HCT116 (cell line): ENCODE data around the gene TYK2. TPM values are rescaled to one million over a fixed set of nuclear protein-coding genes. Genes with fewer than 3 reads are reported as not detected.

ENCODE experiments used
- ATAC-seq: fragments of 200-7000 bp; cut with Tn5 transposase; 2 replicates; pipeline ENCODE4 v1.9.1; 2020; ENCODE audit warnings: mild to moderate bottlenecking, moderate library complexity
- BruUV-seq: library from RNA; stranded (reverse); fragments of 400-500 nt; replicated peaks from 2 replicates; lab custom pipeline; 2021; lab: Mats Ljungman, UMichigan
- CTCF ChIA-PET: fragments of 300-600 bp; sonication (Branson Sonifier 250); formaldehyde crosslinking; loops from one replicate; lab custom pipeline; 2021; ENCODE audit warnings: antibody characterized with exemption; lab: Charles Lee
- POLR2A ChIA-PET: fragments of 300-600, 350-600 bp; sonication (Branson Sonifier 250); formaldehyde crosslinking; loops from one replicate; lab custom pipeline; 2021; ENCODE audit warnings: antibody characterized with exemption; lab: Charles Lee
- RAD21 ChIA-PET, 2 experiments: fragments of 300-600 bp; sonication (Branson Sonifier 250); formaldehyde crosslinking; loops; one replicate each; lab custom pipeline; 2023; ENCODE audit warnings: low total read pairs in 2 of 2; ENCODE audit not compliant: uncharacterized antibody in 2 of 2, unreplicated experiment in 2 of 2, low non-redundant PET in 1 of 2; lab: Charles Lee
- DNase-seq: peaks from one replicate; pipeline ENCODE4 v3.0.0-alpha.2; 2010; ENCODE audit warnings: low read depth, low spot score
- H2AFZ ChIP-seq: fragments of 200-600 bp; shearing (Covaris generic), sonication (generic); 2 replicates; pipeline ENCODE4 v1.6.1; 2017; ENCODE audit warnings: low read depth, mixed run types, mixed read lengths, antibody characterized with exemption, low read length; ENCODE audit not compliant: poor library complexity, severe bottlenecking
- H3K27ac ChIP-seq: 2 replicates; pipeline ENCODE4 v1.5.1; 2012; ENCODE audit warnings: low read depth, low read length
- H3K27me3 ChIP-seq: fragments of 200-600 bp; sonication (generic); 2 replicates; pipeline ENCODE4 v1.6.1; 2016; ENCODE audit warnings: mixed run types, low read length, mixed read lengths; ENCODE audit not compliant: insufficient read depth
- H3K36me3 ChIP-seq, 2 experiments: fragments of 200-500 bp in 1 of 2; fragments of 200-600 bp in 1 of 2; sonication (Bioruptor generic) in 1 of 2; sonication (generic) in 1 of 2; 2 replicates each; pipeline versions ENCODE4 v1.5.1 to v1.6.1; 2014 to 2016; ENCODE audit warnings: low read length in 2 of 2, inconsistent platforms in 1 of 2, mixed read lengths in 1 of 2, mixed run types in 1 of 2; ENCODE audit not compliant: insufficient read depth in 2 of 2, control insufficient read depth in 1 of 2
- H3K4me1 ChIP-seq, 2 experiments: fragments of 200-600 bp in 1 of 2; sonication (generic) in 1 of 2; 2 replicates each; pipeline versions ENCODE4 v1.5.1 to v1.6.1; 2012 to 2017; ENCODE audit warnings: low read length in 2 of 2, inconsistent platforms in 1 of 2, mild to moderate bottlenecking in 1 of 2, mixed read lengths in 1 of 2, mixed run types in 1 of 2, moderate library complexity in 1 of 2; ENCODE audit not compliant: insufficient read depth in 2 of 2, control insufficient read depth in 1 of 2
- H3K4me2 ChIP-seq: fragments of 200-600 bp; sonication (generic); 2 replicates; pipeline ENCODE4 v1.6.1; 2017; ENCODE audit warnings: mixed run types, low read length, mixed read lengths
- H3K4me3 ChIP-seq, 2 experiments: fragments of 200-600 bp in 1 of 2; sonication (generic) in 1 of 2; replicated peaks in 1 of 2; 2 replicates each; pipeline ENCODE4 v1.5.1; 2011 to 2016; ENCODE audit warnings: low read length in 2 of 2, control low read depth in 1 of 2, low read depth in 1 of 2, mild to moderate bottlenecking in 1 of 2, mixed read lengths in 1 of 2, mixed run types in 1 of 2
- H3K79me2 ChIP-seq: fragments of 200-600 bp; sonication (generic); 2 replicates; pipeline ENCODE4 v1.6.1; 2017; ENCODE audit warnings: mild to moderate bottlenecking, mixed run types, low read length, moderate library complexity, mixed read lengths; ENCODE audit not compliant: insufficient read depth
- H3K9ac ChIP-seq: fragments of 200-600 bp; sonication (generic); 2 replicates; pipeline ENCODE4 v1.6.1; 2016; ENCODE audit warnings: low read length, mixed read lengths
- H3K9me2 ChIP-seq: fragments of 200-600 bp; sonication (generic), shearing (Covaris generic); 2 replicates; pipeline ENCODE4 v1.6.1; 2017; ENCODE audit warnings: mixed run types, mild to moderate bottlenecking, moderate library complexity; ENCODE audit not compliant: insufficient read depth
- H3K9me3 ChIP-seq, 2 experiments: fragments of 200-500 bp in 1 of 2; fragments of 200-600 bp in 1 of 2; sonication (Bioruptor generic) in 1 of 2; sonication (generic) in 1 of 2; 2 replicates each; pipeline ENCODE4 v1.6.1; 2014 to 2017; ENCODE audit warnings: low read length in 2 of 2, mixed read lengths in 2 of 2, inconsistent platforms in 1 of 2, low read depth in 1 of 2, mild to moderate bottlenecking in 1 of 2, mixed run types in 1 of 2, moderate library complexity in 1 of 2; ENCODE audit not compliant: control insufficient read depth in 1 of 2, insufficient read depth in 1 of 2
- H4K20me1 ChIP-seq: fragments of 200-600 bp; sonication (generic), shearing (Covaris generic); 2 replicates; pipeline ENCODE4 v1.6.1; 2017; ENCODE audit warnings: mixed run types, mild to moderate bottlenecking, moderate library complexity; ENCODE audit not compliant: insufficient read depth
- ATF3 ChIP-seq: IDR thresholded peaks from 2 replicates; pipeline ENCODE4 v1.6.1; 2012
- CBX3 ChIP-seq: IDR thresholded peaks from 2 replicates; pipeline ENCODE4 v1.6.1; 2012; ENCODE audit warnings: low read depth
- ELF1 ChIP-seq: IDR thresholded peaks from 2 replicates; pipeline ENCODE4 v1.6.1; 2012; ENCODE audit warnings: low read depth, borderline replicate concordance
- EZH2 ChIP-seq: fragments of 200-600 bp; sonication (generic); IDR thresholded peaks from 2 replicates; pipeline ENCODE4 v1.6.1; 2017; ENCODE audit warnings: antibody characterized with exemption, mixed run types
- EZH2phosphoT487 ChIP-seq: fragments of 200-600 bp; IDR thresholded peaks from 2 replicates; pipeline ENCODE4 v1.6.1; 2018; ENCODE audit warnings: antibody characterized with exemption, borderline replicate concordance
- MAX ChIP-seq: IDR thresholded peaks from 2 replicates; pipeline ENCODE4 v1.6.1; 2012
- RAD21 ChIP-seq: IDR thresholded peaks from 2 replicates; pipeline ENCODE4 v1.6.1; 2012; ENCODE audit warnings: low read depth, mild to moderate bottlenecking
- TCF7L2 ChIP-seq: IDR thresholded peaks from 2 replicates; pipeline ENCODE4 v1.7.0; 2011; ENCODE audit warnings: borderline replicate concordance, inconsistent platforms; ENCODE audit not compliant: insufficient read depth, insufficient read length; ENCODE audit errors: extremely low read depth
- YY1 ChIP-seq: IDR thresholded peaks from 2 replicates; pipeline ENCODE4 v1.6.1; 2011; ENCODE audit warnings: low read length, low read depth, moderate library complexity, mild to moderate bottlenecking; ENCODE audit not compliant: insufficient replicate concordance; ENCODE audit errors: extremely low read depth
- intact Hi-C: fragments of 100-400 bp; cut with micrococcal nuclease; formaldehyde crosslinking; loops from 2 replicates; pipeline ENCODE4 v1.10.0; 2022
- total RNA-seq: library from RNA; stranded (reverse); gene quantifications from one replicate; pipeline ENCODE4 v1.2.1, GENCODE V29; 2021; ENCODE audit not compliant: unreplicated experiment

Gene TYK2
- total RNA-seq, 1 experiment from 2014 or later, result 110 TPM

GRCh38 chr19:10393137-10393536 lies 12.8 kb upstream of the TYK2 start:
- Histone ChIP-seq H3K9me2 (no peaks in the 10 kb centered on the region), H3K9ac (no peak overlapping the region), H3K4me1 (0 out of 4 replicates have a peak, but pooled peaks cover 0 to 3% of the 10 kb centered on the region in 2 experiments), H3K27me3 (no peaks in the 10 kb centered on the region), H3K79me2 (peaks cover 31% of the 10 kb centered on the region), H3K4me3 (no peak overlapping the region), H2AFZ (no peak overlapping the region), H3K9me3 (no peaks in the 10 kb centered on the region), H4K20me1 (peaks cover 13% of the 10 kb centered on the region; the same call in 1 of the 2 replicates), H3K4me2 (no peak overlapping the region), H3K36me3 (peaks cover 30 to 46% of the 10 kb centered on the region in 2 experiments), H3K27ac (no peak overlapping the region)
- DNase-seq, result no peak
- POLR2A ChIA-PET, result no interaction called here
- TF ChIP-seq ATF3 (no peak), EZH2 (no peak)
- no TSS peak for BruUV-seq
- no peak for ATAC-seq
- RAD21 ChIA-PET, result no interaction called here
- intact Hi-C loops, result no loop called here
- CTCF ChIA-PET, result interaction anchor here (0.7 to 8.8 kb wide), 3 partner anchors 9 to 134 kb away, joined by 3 to 233 read pairs (median 37); partner anchors contain the start of gene ICAM1

GRCh38 chr19:10392120-10392519 lies 11.7 kb upstream of the TYK2 start:
- ATAC-seq, result no peak
- Histone ChIP-seq H3K27ac (no peak overlapping the region), H2AFZ (no peak overlapping the region)
- no peak for TF ChIP-seq CBX3
- no peak for TF ChIP-seq RAD21
- no peak for TF ChIP-seq EZH2phosphoT487
- no peak for TF ChIP-seq YY1
- no peak for TF ChIP-seq ELF1
- TF ChIP-seq TCF7L2, result no peak
- no peak for TF ChIP-seq MAX
- TF ChIP-seq, all 23 proteins: peak for 0
- no peaks in the 10 kb centered on the region for H3K9me2 ChIP-seq
- H3K4me1 ChIP-seq, result 0 out of 4 replicates have a peak, but pooled peaks cover 0 to 3% of the 10 kb centered on the region in 2 experiments
- H4K20me1 ChIP-seq, result peaks cover 12% of the 10 kb centered on the region; the same call in 1 of the 2 replicates
- no TSS peak for BruUV-seq
- no peak for DNase-seq
- ChIA-PET CTCF (interaction anchor here (0.6 to 8.8 kb wide), 3 partner anchors 122 to 448 kb away, joined by 5 to 233 read pairs (median 37); partner anchors contain the start of gene ICAM1), POLR2A (no interaction called here), RAD21 (no interaction called here)
- no peaks in the 10 kb centered on the region for H3K27me3 ChIP-seq
- no peak overlapping the region for H3K9ac ChIP-seq
- H3K4me3 ChIP-seq, result no peak overlapping the region
- intact Hi-C loops, result no loop called here
- peaks cover 21% of the 10 kb centered on the region for H3K79me2 ChIP-seq
- no peaks in the 10 kb centered on the region for H3K9me3 ChIP-seq
- H3K36me3 ChIP-seq, result peaks cover 26 to 41% of the 10 kb centered on the region in 2 experiments
- no peak overlapping the region for H3K4me2 ChIP-seq
